Small intestine (tissue), 7 donors: ENCODE data around the gene DYNC1LI2. TPM values are rescaled to one million over a fixed set of nuclear protein-coding genes. Genes with fewer than 3 reads are reported as not detected.

ENCODE experiments used
- DNase-seq, 2 donors: peaks; one replicate each; pipeline versions ENCODE4 v3.0.0 to v3.0.0-alpha.2; 2013
- FAIRE-seq: peaks from 2 replicates; lab custom pipeline; 2012; peaks lifted over from hg19 to GRCh38; lab: Jason Lieb, UNC
- H3K27ac ChIP-seq, 3 donors: one replicate each; pipeline ENCODE4 v1.5.1; 2013; ENCODE audit warnings: low read length in 2 of 3, mild to moderate bottlenecking in 2 of 3, control low read depth in 1 of 3, inconsistent platforms in 1 of 3, low read depth in 1 of 3, moderate library complexity in 1 of 3
- H3K27me3 ChIP-seq, 3 donors: one replicate each; pipeline ENCODE4 v1.6.1; 2013; ENCODE audit warnings: low read length in 3 of 3, inconsistent platforms in 1 of 3; ENCODE audit not compliant: control insufficient read depth in 3 of 3, insufficient read depth in 3 of 3
- H3K36me3 ChIP-seq, 3 donors: one replicate each; pipeline ENCODE4 v1.6.1; 2013; ENCODE audit warnings: low read length in 3 of 3, inconsistent platforms in 1 of 3, low read depth in 1 of 3, mild to moderate bottlenecking in 1 of 3, moderate library complexity in 1 of 3; ENCODE audit not compliant: control insufficient read depth in 3 of 3, insufficient read depth in 2 of 3
- H3K4me1 ChIP-seq, 3 donors: one replicate each; pipeline ENCODE4 v1.6.1; 2013; ENCODE audit warnings: low read length in 2 of 3, inconsistent platforms in 1 of 3, low read depth in 1 of 3, mild to moderate bottlenecking in 1 of 3, moderate library complexity in 1 of 3; ENCODE audit not compliant: control insufficient read depth in 3 of 3, insufficient read depth in 2 of 3
- H3K4me3 ChIP-seq, 3 donors: one replicate each; pipeline ENCODE4 v1.5.1; 2013; ENCODE audit warnings: low read length in 3 of 3, control low read depth in 1 of 3, inconsistent platforms in 1 of 3, low read depth in 1 of 3, mild to moderate bottlenecking in 1 of 3, moderate library complexity in 1 of 3
- H3K9me3 ChIP-seq, 2 donors: one replicate each; pipeline ENCODE4 v1.6.1; 2013; ENCODE audit warnings: low read depth in 1 of 2, low read length in 1 of 2; ENCODE audit not compliant: control insufficient read depth in 2 of 2, insufficient read depth in 1 of 2
- whole genome bisulfite sequencing, 3 donors: extraction: QIAGEN DNeasy Blood & Tissue Kit; methylation state at CpG; one replicate each; pipeline ENCODE4 v1.1.7; 2013; 5-methylcytosine and 5-hydroxymethylcytosine counted together
- polyA plus RNA-seq, 4 donors: library from polyadenylated mRNA; stranded (reverse) in 3 of 4; unstranded in 1 of 4; fragments of 200-250 nt in 3 of 4; fragments of 120-200 nt in 1 of 4; gene quantifications; one replicate each; pipeline versions ENCODE4 v1.2.1 to v1.2.3, GENCODE V29; 2013
- donor health status: healthy with polysubstance abuse.
- donor health status: control.
- donor health status: control.
- donor health status: Bipolar disorder and iron deficiency.
- donor health status: healthy.

The DYNC1LI2 gene
- polyA plus RNA-seq, 4 donors: 37.8 to 92.9 (median 62.6) TPM

DNA sequence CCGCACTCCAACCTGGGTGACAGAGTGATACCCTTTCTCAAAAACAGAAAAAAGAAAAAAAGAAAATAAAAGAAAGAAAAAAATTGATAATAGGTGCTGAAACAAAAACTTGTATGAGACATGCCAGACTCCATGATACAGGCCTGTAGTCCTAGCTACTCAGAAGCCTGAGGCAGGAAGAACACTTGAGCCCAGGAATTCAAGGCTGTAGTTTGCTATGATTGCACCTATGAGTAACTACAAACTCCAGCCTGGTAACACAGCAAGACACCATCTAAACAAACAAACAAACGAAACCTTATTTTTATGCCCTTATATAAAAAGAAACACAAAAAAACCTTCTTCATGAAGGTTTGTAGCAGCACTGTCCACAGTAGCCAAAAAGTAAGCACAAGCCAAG, 49.9 kb downstream of the DYNC1LI2 start:
- WGBS, 3 donors: 88 to 93% (median 91%) methylated on average over 2 of the region's 2 CpGs

GRCh38 chr16:66701026-66701425, 50.4 kb downstream of the DYNC1LI2 start:
- 39 to 76% (median 62%) methylated on average over 2 of the region's 2 CpGs for WGBS, 3 donors
- Histone ChIP-seq H3K27ac (no peak overlapping the region), H3K4me3 (no peak overlapping the region), H3K4me1 (peaks cover 0 to 3% (median 0%) of the 10 kb centered on the region in 3 donors), H3K27me3 (no peaks in the 10 kb centered on the region), H3K9me3 (no peaks in the 10 kb centered on the region), H3K36me3 (no peaks in the 10 kb centered on the region)
- no peak for FAIRE-seq
- no peak for DNase-seq

More for the DNA sequence above, 49.9 kb downstream of the DYNC1LI2 start:
- H3K36me3 ChIP-seq: no peaks in the 10 kb centered on the region
- no peak overlapping the region for H3K27ac ChIP-seq
- peaks cover 0 to 3% (median 0%) of the 10 kb centered on the region in 3 donors for H3K4me1 ChIP-seq
- no peak overlapping the region for H3K4me3 ChIP-seq
- H3K27me3 ChIP-seq: no peaks in the 10 kb centered on the region
- FAIRE-seq: no peak
- no peaks in the 10 kb centered on the region for H3K9me3 ChIP-seq
- no peak for DNase-seq

DNA sequence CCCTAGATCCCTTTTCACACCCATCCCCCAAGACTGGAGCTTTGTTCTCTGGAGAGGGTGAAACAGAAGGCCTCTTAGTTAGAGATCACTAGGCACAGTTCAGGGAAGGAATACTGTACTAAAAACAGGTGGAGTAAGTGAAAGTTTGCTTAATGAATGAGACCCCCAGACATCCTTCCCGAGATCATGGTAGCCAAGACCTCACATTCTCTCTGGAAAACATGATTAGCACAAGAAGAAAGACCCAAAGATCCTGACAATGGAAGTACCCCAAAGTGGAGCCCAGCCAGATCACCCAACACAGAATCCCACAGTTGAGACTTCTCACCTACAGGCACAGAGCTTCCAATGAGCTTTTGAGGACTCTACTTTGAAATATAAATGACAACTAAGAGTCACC, 51.5 kb downstream of the DYNC1LI2 start:
- H3K9me3 ChIP-seq: no peaks in the 10 kb centered on the region
- H3K4me3 ChIP-seq: no peak overlapping the region
- no peaks in the 10 kb centered on the region for H3K27me3 ChIP-seq
- 67 to 76% (median 72%) methylated on average over 1 of the region's 1 CpG for WGBS, 3 donors
- DNase-seq: no peak
- no peaks in the 10 kb centered on the region for H3K36me3 ChIP-seq
- peaks cover 0 to 11% (median 8%) of the 10 kb centered on the region in 3 donors for H3K4me1 ChIP-seq
- FAIRE-seq: no peak
- no peak overlapping the region for H3K27ac ChIP-seq

GRCh38 chr16:66698046-66698445, 53.4 kb downstream of the DYNC1LI2 start:
- H3K4me1 ChIP-seq: peaks cover 0 to 13% (median 8%) of the 10 kb centered on the region in 3 donors
- H3K27me3 ChIP-seq: no peaks in the 10 kb centered on the region
- 85 to 87% (median 86%) methylated on average over 7 of the region's 7 CpGs for WGBS, 3 donors
- FAIRE-seq: no peak
- H3K4me3 ChIP-seq: no peak overlapping the region
- H3K9me3 ChIP-seq: no peaks in the 10 kb centered on the region
- no peak for DNase-seq
- H3K27ac ChIP-seq: no peak overlapping the region
- peaks cover 0 to 2% (median 0%) of the 10 kb centered on the region in 3 donors for H3K36me3 ChIP-seq

DNA sequence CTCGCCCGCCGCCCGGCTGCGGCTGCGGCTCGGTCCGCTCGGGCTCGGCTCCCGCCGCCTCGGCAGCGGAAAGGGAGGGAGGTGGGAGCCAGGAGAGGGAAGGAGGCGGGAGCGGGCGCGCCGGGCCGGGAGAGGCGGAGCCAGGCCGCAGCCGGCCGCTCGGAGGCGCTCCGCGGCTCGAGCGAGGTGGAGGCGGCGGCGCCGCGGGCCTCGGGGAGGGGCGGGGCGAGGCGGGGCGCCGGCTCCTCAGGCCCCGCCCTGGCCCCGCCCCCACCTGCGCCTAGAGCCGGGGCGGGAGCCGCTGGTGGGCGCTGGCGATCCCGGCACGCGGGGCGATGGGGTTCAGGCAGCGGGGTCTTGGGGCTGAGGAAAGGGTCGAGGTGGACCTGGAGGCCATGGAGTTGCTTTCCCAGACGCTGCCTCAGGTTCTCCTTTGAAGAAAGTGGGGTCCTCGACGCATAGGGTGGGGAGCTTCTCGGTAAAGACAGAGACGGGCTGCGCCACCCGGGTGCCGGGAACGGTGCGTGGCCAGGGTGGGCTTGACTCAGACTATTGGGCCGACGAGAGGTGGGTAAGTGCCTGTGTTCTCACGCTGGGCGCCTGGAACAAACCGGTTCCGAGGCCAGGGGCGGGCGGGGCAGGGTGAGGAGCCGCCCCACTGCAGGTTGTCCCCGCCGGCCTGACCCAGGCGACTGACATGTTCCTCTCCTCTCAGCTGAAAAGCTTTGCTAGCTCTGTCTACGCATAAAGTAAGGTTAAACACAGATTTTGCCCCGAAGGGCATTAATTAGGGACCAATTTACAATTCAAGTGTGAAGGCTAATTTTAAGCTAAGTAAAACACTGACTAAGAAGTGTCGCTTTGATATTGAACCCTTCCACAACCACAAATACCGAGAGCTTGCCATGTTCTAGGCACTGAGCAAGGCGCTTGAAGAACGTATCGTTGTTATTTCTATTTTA, 54.5 kb downstream of the DYNC1LI2 start, which contains the start of gene CMTM4:
Gene CMTM4, minus strand, starts transcription at position 75 of the 962 bp plus-strand sequence. CDS start 218 bp downstream, outside the sequence.
- peak; percentile 87 to 95 for DNase-seq
- Histone ChIP-seq H3K9me3 (no peaks in the 10 kb centered on the region), H3K4me1 (peaks cover 0 to 13% (median 8%) of the 10 kb centered on the region in 3 donors), H3K27ac (peak within 1 kb of the TSS; percentile 84 to 95 (median 89)), H3K4me3 (peak within 1 kb of the TSS; percentile 65 to 82 (median 71)), H3K27me3 (no peaks in the 10 kb centered on the region), H3K36me3 (peaks cover 0 to 2% (median 0%) of the 10 kb centered on the region in 3 donors)
- FAIRE-seq: no peak
- 2 to 4% (median 4%) methylated on average over 52 to 84 of the region's 84 CpGs for WGBS, 3 donors

DNA sequence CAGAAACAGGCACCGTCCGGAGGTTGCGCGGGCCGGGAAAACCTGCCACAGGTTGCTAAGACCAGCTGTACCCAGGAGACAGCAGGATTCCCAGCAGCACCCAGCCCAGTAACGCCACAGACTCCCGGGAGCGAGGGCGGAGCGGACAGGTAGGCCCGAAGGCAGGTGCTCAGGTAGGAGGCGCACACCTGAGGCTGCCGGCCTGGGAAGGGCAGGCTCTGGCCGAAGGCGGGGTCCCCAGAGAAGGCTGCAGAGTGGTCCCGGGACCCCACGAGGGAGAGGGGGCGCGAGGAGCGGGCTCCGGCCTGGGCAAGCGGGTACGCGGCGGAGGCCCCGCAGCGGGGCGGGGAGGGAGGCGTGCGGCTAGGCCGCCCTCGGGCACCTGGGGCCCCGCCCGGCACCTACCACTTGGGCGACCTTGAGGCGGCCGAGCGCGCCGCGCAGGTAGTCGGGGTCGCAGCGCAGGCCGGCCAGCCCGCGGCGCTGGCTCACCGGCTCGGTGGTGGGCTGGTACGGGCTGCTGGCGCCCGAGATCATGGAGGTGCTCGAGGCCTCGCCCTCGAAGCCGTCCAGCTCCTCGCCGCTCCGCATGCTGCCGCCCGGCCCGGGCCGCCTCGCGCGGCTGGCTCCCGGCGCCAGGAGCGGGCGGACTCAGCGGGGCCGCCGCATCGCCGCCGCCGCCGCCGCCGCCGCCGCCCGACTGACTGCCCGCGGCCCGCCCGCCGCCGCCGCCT, 55.3 kb downstream of the DYNC1LI2 start:
- no peaks in the 10 kb centered on the region for H3K9me3 ChIP-seq
- WGBS, 3 donors: 2 to 3% (median 3%) methylated on average over 35 to 91 of the region's 91 CpGs
- DNase-seq (peak; percentile 80 to 90), FAIRE-seq (no peak)
- H3K27me3 ChIP-seq: no peaks in the 10 kb centered on the region
- H3K27ac ChIP-seq: peak overlapping the region; percentile 84 to 95 (median 89)
- H3K4me3 ChIP-seq: peak overlapping the region; percentile 48 to 82 (median 71)
- peaks cover 0 to 2% (median 0%) of the 10 kb centered on the region in 3 donors for H3K36me3 ChIP-seq
- H3K4me1 ChIP-seq: peaks cover 0 to 13% (median 8%) of the 10 kb centered on the region in 3 donors

- peak in 1 of 2 donors; percentile 26 for DNase-seq
- peaks cover 0 to 13% (median 8%) of the 10 kb centered on the region in 3 donors for H3K4me1 ChIP-seq
- no peak for FAIRE-seq
- peaks cover 0 to 2% (median 0%) of the 10 kb centered on the region in 3 donors for H3K36me3 ChIP-seq
- H3K4me3 ChIP-seq: peak overlapping the region; percentile 48 to 82 (median 71)
- H3K27me3 ChIP-seq: no peaks in the 10 kb centered on the region
- H3K9me3 ChIP-seq: no peaks in the 10 kb centered on the region
- WGBS, 3 donors: 7 to 34% (median 15%) methylated on average over 8 of the region's 8 CpGs
- peak overlapping the region; percentile 84 to 95 (median 89) for H3K27ac ChIP-seq
Observed at GRCh38 chr16:66695471-66695934, 55.9 kb downstream of the DYNC1LI2 start.

DNA sequence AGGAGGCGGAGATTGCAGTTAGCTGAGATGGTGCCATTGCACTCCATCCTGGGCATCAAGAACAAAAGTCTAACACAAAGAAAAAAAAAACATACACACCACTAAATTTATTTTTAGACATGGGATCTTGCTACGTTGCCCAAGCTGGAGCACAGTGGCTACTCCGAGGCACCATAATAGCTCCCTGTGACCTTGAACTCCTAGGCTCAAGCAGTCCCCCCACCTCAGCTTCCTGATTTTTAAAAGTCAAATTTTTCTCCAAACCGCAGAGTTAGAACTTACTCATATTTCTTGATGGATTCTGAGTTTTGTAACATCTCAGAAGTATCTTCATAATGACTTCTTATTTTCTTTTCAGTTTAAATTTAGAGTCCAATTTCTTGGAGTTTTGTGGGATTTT, 58.3 kb downstream of the DYNC1LI2 start:
- Histone ChIP-seq H3K4me1 (peaks cover 0 to 13% (median 8%) of the 10 kb centered on the region in 3 donors), H3K27me3 (no peaks in the 10 kb centered on the region), H3K27ac (no peak overlapping the region), H3K36me3 (peaks cover 0 to 2% (median 0%) of the 10 kb centered on the region in 3 donors), H3K4me3 (no peak overlapping the region), H3K9me3 (no peaks in the 10 kb centered on the region)
- WGBS, 3 donors: 92 to 100% (median 95%) methylated on average over 4 of the region's 4 CpGs
- FAIRE-seq (no peak), DNase-seq (no peak)
